ENCODE data around the gene DDX6. TPM values are rescaled to one million over a fixed set of nuclear protein-coding genes. Genes with fewer than 3 reads are reported as not detected.
"Not testable (repeated sequence)": the region's sequence is repeated elsewhere in the genome, so short reads cannot be mapped to it uniquely, and the experiment has no call there.

The DDX6 gene
- total RNA-seq, 1 experiment from 2014 or later = 111 TPM

DNA sequence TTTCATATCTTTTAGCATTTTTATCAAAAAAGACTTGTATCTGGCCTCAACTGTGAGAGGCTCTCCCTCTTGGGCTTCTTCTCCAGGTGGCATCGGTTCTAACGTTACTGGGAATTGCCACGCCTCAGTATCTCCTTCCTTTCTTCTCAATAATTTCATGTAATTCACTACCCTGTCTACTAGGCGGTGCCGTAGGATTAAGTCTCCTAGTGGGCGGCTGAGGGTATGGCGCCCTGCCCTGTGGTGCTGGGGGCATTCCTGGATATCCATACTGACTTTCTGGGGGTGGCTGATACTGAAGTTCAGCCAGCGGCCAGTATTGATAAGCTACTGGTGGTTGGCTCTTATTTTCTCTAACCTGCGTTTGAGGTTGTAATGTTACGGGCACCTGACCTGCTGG is 62.9 kb downstream of the DDX6 start:
- H3K36me3 Mint-ChIP-seq (ENCODE audit: insufficient read depth, unreplicated experiment); H3K9me3 Mint-ChIP-seq (ENCODE audit: unreplicated experiment); CTCF ChIA-PET; H3K27ac Mint-ChIP-seq (ENCODE audit: low read depth, unreplicated experiment); DNase-seq (ENCODE audit: unreplicated experiment); H3K27me3 Mint-ChIP-seq (ENCODE audit: insufficient read depth, unreplicated experiment); BruUV-seq (replicated peaks); H3K4me3 Mint-ChIP-seq (ENCODE audit: unreplicated experiment); intact Hi-C loops (cut with micrococcal nuclease): not testable (repeated sequence)
- POLR2A ChIA-PET = interaction anchor here (0.6 kb wide), 1 partner anchor 181 kb away, joined by 5 read pairs; no protein-coding TSS in a partner anchor
- H3K4me1 Mint-ChIP-seq (ENCODE audit: insufficient read depth, unreplicated experiment) = peaks cover 24% of the 10 kb centered on the region
- TF ChIP-seq, protein P1, sequence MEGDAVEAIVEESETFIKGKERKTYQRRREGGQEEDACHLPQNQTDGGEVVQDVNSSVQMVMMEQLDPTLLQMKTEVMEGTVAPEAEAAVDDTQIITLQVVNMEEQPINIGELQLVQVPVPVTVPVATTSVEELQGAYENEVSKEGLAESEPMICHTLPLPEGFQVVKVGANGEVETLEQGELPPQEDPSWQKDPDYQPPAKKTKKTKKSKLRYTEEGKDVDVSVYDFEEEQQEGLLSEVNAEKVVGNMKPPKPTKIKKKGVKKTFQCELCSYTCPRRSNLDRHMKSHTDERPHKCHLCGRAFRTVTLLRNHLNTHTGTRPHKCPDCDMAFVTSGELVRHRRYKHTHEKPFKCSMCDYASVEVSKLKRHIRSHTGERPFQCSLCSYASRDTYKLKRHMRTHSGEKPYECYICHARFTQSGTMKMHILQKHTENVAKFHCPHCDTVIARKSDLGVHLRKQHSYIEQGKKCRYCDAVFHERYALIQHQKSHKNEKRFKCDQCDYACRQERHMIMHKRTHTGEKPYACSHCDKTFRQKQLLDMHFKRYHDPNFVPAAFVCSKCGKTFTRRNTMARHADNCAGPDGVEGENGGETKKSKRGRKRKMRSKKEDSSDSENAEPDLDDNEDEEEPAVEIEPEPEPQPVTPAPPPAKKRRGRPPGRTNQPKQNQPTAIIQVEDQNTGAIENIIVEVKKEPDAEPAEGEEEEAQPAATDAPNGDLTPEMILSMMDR (IDR thresholded peaks at IDR 0.05; ENCODE audit: unreplicated experiment) = peak; percentile 10

DNA sequence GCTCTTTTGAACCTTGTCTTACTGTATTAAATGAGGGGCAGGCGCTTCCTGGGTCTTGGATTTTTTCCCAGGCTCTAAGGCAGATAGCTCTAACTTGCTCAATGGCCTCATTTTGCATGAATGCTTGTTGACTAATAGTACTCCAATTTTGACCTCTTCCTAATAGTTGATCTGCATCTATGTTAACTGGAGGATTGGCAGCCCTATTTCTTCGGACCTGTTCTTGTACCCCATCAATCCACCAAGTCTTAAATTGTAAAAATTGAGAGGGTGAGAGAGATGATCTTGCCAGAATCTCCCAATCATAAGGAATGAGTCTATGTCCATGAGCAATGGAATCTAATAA is 63.3 kb downstream of the DDX6 start:
- H3K4me3 Mint-ChIP-seq (ENCODE audit: unreplicated experiment) = not testable (repeated sequence)

DNA sequence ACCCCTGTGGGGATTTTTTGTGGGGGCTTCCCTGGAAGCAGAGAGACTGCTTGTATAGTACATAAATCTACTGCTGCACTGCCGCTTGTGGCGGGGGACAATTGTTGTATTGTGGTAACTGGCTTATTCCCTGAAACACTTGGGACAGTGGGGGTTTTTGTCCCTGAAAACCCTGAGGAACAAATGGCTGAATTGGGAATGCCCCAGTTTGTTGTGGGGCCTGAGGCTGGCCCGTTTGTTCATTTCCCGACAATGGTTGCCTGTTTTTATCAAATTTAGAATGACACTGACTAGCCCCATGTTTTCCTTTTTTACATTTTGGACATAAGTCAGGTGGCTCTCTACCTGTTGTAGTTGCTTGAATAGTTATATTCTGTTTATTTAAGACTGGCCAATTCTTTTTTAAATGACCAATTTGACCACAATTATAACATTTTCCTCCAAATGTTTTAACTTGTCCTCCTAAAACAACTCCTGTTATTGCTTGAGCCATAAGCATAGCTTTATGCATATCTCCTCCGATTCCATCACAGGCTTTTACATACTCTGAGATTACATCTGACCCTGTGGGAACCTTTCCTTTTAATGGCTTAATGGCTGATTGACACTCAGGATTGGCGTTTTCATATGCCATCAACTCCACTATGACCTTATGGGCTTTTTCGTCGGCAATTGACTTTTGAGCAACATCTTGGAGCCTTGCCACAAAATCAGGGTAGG is 63.8 kb downstream of the DDX6 start:
- H3K4me1 Mint-ChIP-seq (ENCODE audit: insufficient read depth, unreplicated experiment) = peaks cover 24% of the 10 kb centered on the region
- DNase-seq (ENCODE audit: unreplicated experiment); H3K9me3 Mint-ChIP-seq (ENCODE audit: unreplicated experiment); H3K27me3 Mint-ChIP-seq (ENCODE audit: insufficient read depth, unreplicated experiment); H3K27ac Mint-ChIP-seq (ENCODE audit: low read depth, unreplicated experiment); POLR2A ChIA-PET; CTCF ChIA-PET; H3K4me3 Mint-ChIP-seq (ENCODE audit: unreplicated experiment); H3K36me3 Mint-ChIP-seq (ENCODE audit: insufficient read depth, unreplicated experiment); BruUV-seq (replicated peaks); intact Hi-C loops (cut with micrococcal nuclease): not testable (repeated sequence)

More for the DNA sequence above, 63.3 kb downstream of the DDX6 start:
- DNase-seq (ENCODE audit: unreplicated experiment); CTCF ChIA-PET; H3K27me3 Mint-ChIP-seq (ENCODE audit: insufficient read depth, unreplicated experiment); H3K36me3 Mint-ChIP-seq (ENCODE audit: insufficient read depth, unreplicated experiment); intact Hi-C loops (cut with micrococcal nuclease); BruUV-seq (replicated peaks); H3K27ac Mint-ChIP-seq (ENCODE audit: low read depth, unreplicated experiment); H3K9me3 Mint-ChIP-seq (ENCODE audit: unreplicated experiment): not testable (repeated sequence)
- POLR2A ChIA-PET = interaction anchor here (0.6 kb wide), 1 partner anchor 181 kb away, joined by 5 read pairs; no protein-coding TSS in a partner anchor
- H3K4me1 Mint-ChIP-seq (ENCODE audit: insufficient read depth, unreplicated experiment) = peaks cover 24% of the 10 kb centered on the region

DNA sequence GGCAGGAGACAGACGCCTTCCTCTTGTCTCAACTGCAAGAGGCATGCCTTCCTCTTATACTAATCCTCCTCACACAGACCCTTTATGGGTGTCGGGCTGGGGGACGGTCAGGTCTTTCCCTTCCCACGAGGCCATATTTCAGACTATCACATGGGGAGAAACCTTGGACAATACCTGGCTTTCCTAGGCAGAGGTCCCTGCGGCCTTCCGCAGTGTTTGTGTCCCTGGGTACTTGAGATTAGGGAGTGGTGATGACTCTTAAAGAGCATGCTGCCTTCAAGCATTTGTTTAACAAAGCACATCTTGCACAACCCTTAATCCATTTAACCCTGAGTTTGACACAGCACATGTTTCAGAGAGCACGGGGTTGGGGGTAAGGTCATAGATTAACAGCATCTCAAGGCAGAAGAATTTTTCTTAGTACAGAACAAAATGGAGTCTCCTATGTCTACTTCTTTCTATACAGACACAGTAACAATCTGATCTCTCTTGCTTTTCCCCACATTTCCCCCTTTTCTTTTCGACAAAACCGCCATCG is 69.4 kb downstream of the DDX6 start:
- H3K9me3 Mint-ChIP-seq (ENCODE audit: unreplicated experiment); DNase-seq (ENCODE audit: unreplicated experiment); BruUV-seq (replicated peaks); CTCF ChIA-PET; intact Hi-C loops (cut with micrococcal nuclease); H3K36me3 Mint-ChIP-seq (ENCODE audit: insufficient read depth, unreplicated experiment); POLR2A ChIA-PET; H3K27me3 Mint-ChIP-seq (ENCODE audit: insufficient read depth, unreplicated experiment): not testable (repeated sequence)
- Mint-ChIP-seq H3K4me3 (ENCODE audit: unreplicated experiment) (peak overlapping the region; percentile 57), H3K4me1 (ENCODE audit: insufficient read depth, unreplicated experiment) (peaks cover 37% of the 10 kb centered on the region), H3K27ac (ENCODE audit: low read depth, unreplicated experiment) (peak overlapping the region; percentile 27)

DNA sequence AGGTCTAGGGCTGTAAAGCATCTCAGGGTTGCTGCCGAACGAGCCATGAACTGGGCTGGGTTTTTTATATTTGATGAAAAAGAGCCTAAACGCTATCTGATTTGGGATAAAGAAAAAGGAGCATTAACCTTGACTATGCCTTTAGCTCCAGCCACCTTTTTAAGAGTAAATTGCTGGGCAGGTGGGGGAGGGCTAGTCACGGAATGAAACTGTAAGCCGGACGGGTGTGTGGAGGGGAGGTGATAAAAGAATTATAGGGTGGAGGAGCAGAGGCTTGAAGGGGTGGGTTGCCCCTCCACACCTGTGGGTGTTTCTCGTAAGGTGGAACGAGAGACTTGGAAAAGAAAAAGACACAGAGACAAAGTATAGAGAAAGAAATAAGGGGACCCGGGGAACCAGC is 70.2 kb downstream of the DDX6 start:
- not testable (repeated sequence) for H3K27me3 Mint-ChIP-seq (ENCODE audit: insufficient read depth, unreplicated experiment); BruUV-seq (replicated peaks)
- peaks cover 37% of the 10 kb centered on the region for H3K4me1 Mint-ChIP-seq (ENCODE audit: insufficient read depth, unreplicated experiment)

DNA sequence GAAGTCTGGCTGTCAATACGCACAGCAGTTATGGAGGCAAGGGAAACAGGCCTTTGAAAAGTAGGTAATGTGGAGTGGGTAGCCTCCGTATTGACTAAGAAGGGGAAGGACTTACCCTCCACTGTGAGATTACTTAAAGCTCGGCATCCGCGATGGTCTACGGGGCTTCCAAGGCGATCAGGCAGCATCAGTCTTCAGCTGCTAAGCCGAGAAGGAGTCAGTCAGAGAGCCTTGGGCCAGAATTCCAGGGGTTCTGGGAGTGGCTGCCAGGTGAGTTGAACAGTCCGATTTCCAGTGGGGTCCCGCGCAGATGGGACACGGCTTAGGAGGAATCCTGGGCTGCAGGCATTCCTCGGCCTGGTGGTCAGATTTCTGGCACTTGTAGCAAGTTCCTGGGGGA is 70.9 kb downstream of the DDX6 start:
- intact Hi-C loops (cut with micrococcal nuclease); H3K27me3 Mint-ChIP-seq (ENCODE audit: insufficient read depth, unreplicated experiment); CTCF ChIA-PET; H3K9me3 Mint-ChIP-seq (ENCODE audit: unreplicated experiment); DNase-seq (ENCODE audit: unreplicated experiment); BruUV-seq (replicated peaks): not testable (repeated sequence)
- H3K27ac Mint-ChIP-seq (ENCODE audit: low read depth, unreplicated experiment) = peak overlapping the region; percentile 83
- POLR2A ChIA-PET = interaction anchor here (0.6 to 1.5 kb wide), 4 partner anchors 28 to 197 kb away, joined by 3 to 17 read pairs (median 6); partner anchors contain the start of gene DDX6
- H3K36me3 Mint-ChIP-seq (ENCODE audit: insufficient read depth, unreplicated experiment) = peaks cover 11% of the 10 kb centered on the region
- H3K4me3 Mint-ChIP-seq (ENCODE audit: unreplicated experiment) = peak overlapping the region; percentile 58
- peaks cover 37% of the 10 kb centered on the region for H3K4me1 Mint-ChIP-seq (ENCODE audit: insufficient read depth, unreplicated experiment)

More for the DNA sequence above, 70.2 kb downstream of the DDX6 start:
- CTCF ChIA-PET; H3K9me3 Mint-ChIP-seq (ENCODE audit: unreplicated experiment); intact Hi-C loops (cut with micrococcal nuclease); DNase-seq (ENCODE audit: unreplicated experiment); H3K36me3 Mint-ChIP-seq (ENCODE audit: insufficient read depth, unreplicated experiment): not testable (repeated sequence)
- POLR2A ChIA-PET = interaction anchor here (0.6 to 1.5 kb wide), 4 partner anchors 29 to 196 kb away, joined by 3 to 17 read pairs (median 6); partner anchors contain the start of gene DDX6
- peak overlapping the region; percentile 58 for H3K4me3 Mint-ChIP-seq (ENCODE audit: unreplicated experiment)
- peak overlapping the region; percentile 83 for H3K27ac Mint-ChIP-seq (ENCODE audit: low read depth, unreplicated experiment)

DNA sequence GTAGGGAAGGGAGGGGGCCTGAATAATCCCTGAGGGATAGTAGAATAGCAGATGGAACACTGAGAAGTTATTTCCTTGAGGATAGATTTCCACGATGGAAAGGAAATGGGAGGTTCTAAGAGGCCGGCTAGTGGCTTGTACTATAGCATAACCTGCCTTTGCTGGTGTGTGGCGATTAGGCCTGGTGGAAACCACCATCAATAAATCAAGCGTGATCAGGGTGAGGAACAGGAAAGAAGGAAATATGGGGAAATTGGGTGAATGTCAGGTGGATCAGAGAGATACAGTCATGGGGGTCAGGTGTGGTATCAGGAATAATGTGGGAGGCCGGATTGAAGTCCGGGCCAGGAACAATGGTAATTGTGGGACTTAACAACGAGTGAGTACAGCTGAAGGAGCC is 72.4 kb downstream of the DDX6 start:
- H3K4me3 Mint-ChIP-seq (ENCODE audit: unreplicated experiment) = peak overlapping the region; percentile 58
- peak overlapping the region; percentile 83 for H3K27ac Mint-ChIP-seq (ENCODE audit: low read depth, unreplicated experiment)
- H3K9me3 Mint-ChIP-seq (ENCODE audit: unreplicated experiment); BruUV-seq (replicated peaks); DNase-seq (ENCODE audit: unreplicated experiment); H3K27me3 Mint-ChIP-seq (ENCODE audit: insufficient read depth, unreplicated experiment); intact Hi-C loops (cut with micrococcal nuclease): not testable (repeated sequence)
- ChIA-PET CTCF (interaction anchor here (1.0 kb wide), 1 partner anchor 27 kb away, joined by 4 read pairs; no protein-coding TSS in a partner anchor), POLR2A (interaction anchor here (0.6 to 1.5 kb wide), 4 partner anchors 26 to 134 kb away, joined by 3 to 8 read pairs (median 4); no protein-coding TSS in a partner anchor)
- peaks cover 37% of the 10 kb centered on the region for H3K4me1 Mint-ChIP-seq (ENCODE audit: insufficient read depth, unreplicated experiment)
- peaks cover 11% of the 10 kb centered on the region for H3K36me3 Mint-ChIP-seq (ENCODE audit: insufficient read depth, unreplicated experiment)

DNA sequence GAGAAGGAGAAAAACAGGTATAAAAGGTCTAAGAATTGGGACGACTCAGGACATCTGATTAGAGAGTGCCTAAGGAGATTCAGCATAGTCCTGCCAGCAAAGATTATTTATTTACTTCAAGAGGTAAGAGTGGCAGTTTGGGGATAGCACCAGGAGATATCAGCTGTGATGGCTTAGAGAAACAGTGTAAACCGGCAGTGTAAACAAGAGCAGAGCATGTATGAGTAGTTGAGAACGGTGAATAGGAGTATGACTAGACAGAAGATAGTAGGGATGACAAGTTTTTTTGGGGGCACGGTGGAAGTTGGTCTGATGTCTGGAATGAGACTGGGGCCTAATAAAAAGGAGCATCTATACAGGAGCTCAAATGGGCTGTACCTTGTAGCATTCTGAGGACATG is 73.2 kb downstream of the DDX6 start:
- ChIA-PET CTCF (interaction anchor here (1.0 kb wide), 1 partner anchor 27 kb away, joined by 4 read pairs; no protein-coding TSS in a partner anchor), POLR2A (interaction anchor here (0.7 to 1.5 kb wide), 3 partner anchors 25 to 30 kb away, joined by 3 to 8 read pairs (median 5); no protein-coding TSS in a partner anchor)
- H3K27ac Mint-ChIP-seq (ENCODE audit: low read depth, unreplicated experiment); BruUV-seq (replicated peaks); H3K27me3 Mint-ChIP-seq (ENCODE audit: insufficient read depth, unreplicated experiment); intact Hi-C loops (cut with micrococcal nuclease); DNase-seq (ENCODE audit: unreplicated experiment); H3K9me3 Mint-ChIP-seq (ENCODE audit: unreplicated experiment): not testable (repeated sequence)
- Mint-ChIP-seq H3K36me3 (ENCODE audit: insufficient read depth, unreplicated experiment) (peaks cover 11% of the 10 kb centered on the region), H3K4me3 (ENCODE audit: unreplicated experiment) (peak overlapping the region; percentile 58), H3K4me1 (ENCODE audit: insufficient read depth, unreplicated experiment) (peaks cover 37% of the 10 kb centered on the region)
